ENCODE results near the gene BPIFB1. TPM values are rescaled to one million over a fixed set of nuclear protein-coding genes. Genes with fewer than 3 reads are reported as not detected.

BPIFB1 gene
- total and polyA plus RNA-seq, 10 of the 15 experiments (the other 5 are each of a cell fraction or from before 2014, with no cell fraction given) = 0.13 TPM; not detected in 9

DNA sequence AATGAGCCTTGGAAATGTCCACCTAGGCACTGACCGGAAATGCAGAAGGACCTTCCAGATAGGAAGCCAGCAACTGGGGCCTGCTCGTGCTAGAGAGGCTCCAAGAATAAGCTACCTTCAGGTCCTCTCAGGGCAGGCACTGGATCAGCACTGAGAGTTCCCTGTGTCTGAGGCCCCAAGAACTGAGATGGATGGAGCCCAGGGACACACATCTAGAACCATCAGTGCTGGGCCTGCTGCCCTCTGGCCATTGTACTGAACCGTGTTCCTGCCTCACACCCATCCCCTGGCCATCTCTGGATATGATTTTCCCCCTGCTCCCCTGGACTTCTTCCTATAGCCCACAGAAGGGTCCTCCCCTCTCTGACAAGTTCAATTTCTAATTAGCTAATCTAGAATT lies 36.9 kb upstream of the BPIFB1 start (continued):
- TF ChIP-seq, protein P1, sequence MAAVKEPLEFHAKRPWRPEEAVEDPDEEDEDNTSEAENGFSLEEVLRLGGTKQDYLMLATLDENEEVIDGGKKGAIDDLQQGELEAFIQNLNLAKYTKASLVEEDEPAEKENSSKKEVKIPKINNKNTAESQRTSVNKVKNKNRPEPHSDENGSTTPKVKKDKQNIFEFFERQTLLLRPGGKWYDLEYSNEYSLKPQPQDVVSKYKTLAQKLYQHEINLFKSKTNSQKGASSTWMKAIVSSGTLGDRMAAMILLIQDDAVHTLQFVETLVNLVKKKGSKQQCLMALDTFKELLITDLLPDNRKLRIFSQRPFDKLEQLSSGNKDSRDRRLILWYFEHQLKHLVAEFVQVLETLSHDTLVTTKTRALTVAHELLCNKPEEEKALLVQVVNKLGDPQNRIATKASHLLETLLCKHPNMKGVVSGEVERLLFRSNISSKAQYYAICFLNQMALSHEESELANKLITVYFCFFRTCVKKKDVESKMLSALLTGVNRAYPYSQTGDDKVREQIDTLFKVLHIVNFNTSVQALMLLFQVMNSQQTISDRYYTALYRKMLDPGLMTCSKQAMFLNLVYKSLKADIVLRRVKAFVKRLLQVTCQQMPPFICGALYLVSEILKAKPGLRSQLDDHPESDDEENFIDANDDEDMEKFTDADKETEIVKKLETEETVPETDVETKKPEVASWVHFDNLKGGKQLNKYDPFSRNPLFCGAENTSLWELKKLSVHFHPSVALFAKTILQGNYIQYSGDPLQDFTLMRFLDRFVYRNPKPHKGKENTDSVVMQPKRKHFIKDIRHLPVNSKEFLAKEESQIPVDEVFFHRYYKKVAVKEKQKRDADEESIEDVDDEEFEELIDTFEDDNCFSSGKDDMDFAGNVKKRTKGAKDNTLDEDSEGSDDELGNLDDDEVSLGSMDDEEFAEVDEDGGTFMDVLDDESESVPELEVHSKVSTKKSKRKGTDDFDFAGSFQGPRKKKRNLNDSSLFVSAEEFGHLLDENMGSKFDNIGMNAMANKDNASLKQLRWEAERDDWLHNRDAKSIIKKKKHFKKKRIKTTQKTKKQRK (IDR thresholded peaks at IDR 0.05; ENCODE audit: low read depth, low read length) = no peak
- TF ChIP-seq CREM (IDR thresholded peaks at IDR 0.05; ENCODE audit: low read depth) (no peak), PAX8 (IDR thresholded peaks at IDR 0.05) (no peak)
- TF ChIP-seq, protein P2, sequence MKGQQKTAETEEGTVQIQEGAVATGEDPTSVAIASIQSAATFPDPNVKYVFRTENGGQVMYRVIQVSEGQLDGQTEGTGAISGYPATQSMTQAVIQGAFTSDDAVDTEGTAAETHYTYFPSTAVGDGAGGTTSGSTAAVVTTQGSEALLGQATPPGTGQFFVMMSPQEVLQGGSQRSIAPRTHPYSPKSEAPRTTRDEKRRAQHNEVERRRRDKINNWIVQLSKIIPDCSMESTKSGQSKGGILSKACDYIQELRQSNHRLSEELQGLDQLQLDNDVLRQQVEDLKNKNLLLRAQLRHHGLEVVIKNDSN (IDR thresholded peaks at IDR 0.05; ENCODE audit: borderline replicate concordance, extremely low read length, insufficient read depth, low read depth, low read length) = no peak

DNA sequence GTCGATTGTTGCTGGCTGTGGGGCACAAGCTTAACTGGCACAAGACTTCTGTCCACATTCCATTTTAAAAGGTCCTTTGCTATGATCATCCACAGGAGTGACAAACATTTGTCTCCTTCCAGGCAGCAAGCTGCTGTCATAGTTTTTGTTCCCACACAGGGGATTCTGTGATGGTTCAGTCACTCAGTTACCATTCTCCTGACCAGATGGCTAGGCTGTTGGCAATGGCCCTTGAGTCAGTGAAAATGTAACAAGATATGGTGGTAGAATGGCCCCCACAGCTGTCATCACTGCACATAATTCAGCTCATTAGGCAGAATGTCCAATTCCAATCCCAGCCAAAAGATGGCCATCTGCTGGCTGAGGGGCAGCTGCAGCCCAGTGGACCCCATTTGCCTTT lies 33.6 kb upstream of the BPIFB1 start:
- TF ChIP-seq RAD21 (IDR thresholded peaks at IDR 0.05; ENCODE audit: insufficient read depth, low read depth, low read length) = no peak
- no peak for TF ChIP-seq TCF3 (IDR thresholded peaks at IDR 0.05; ENCODE audit: borderline replicate concordance, insufficient read depth, low read depth, low read length)
- TF ChIP-seq, protein P3, sequence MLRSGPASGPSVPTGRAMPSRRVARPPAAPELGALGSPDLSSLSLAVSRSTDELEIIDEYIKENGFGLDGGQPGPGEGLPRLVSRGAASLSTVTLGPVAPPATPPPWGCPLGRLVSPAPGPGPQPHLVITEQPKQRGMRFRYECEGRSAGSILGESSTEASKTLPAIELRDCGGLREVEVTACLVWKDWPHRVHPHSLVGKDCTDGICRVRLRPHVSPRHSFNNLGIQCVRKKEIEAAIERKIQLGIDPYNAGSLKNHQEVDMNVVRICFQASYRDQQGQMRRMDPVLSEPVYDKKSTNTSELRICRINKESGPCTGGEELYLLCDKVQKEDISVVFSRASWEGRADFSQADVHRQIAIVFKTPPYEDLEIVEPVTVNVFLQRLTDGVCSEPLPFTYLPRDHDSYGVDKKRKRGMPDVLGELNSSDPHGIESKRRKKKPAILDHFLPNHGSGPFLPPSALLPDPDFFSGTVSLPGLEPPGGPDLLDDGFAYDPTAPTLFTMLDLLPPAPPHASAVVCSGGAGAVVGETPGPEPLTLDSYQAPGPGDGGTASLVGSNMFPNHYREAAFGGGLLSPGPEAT (IDR thresholded peaks at IDR 0.05; ENCODE audit: low read depth) = no peak
- TF ChIP-seq WRNIP1 (IDR thresholded peaks at IDR 0.05; ENCODE audit: borderline replicate concordance, low read depth, low read length) = no peak
- no peak for TF ChIP-seq ZNF207 (IDR thresholded peaks at IDR 0.05; ENCODE audit: borderline replicate concordance)
- TF ChIP-seq CEBPB (IDR thresholded peaks at IDR 0.05; ENCODE audit: borderline replicate concordance in 1 of 2, low read depth in 2 of 2, low read length in 2 of 2) = no peak
- TF ChIP-seq GATAD2B (conservative IDR thresholded peaks at IDR 0.05; ENCODE audit: low read depth) = no peak
- no peak for TF ChIP-seq ESRRA (IDR thresholded peaks at IDR 0.05; ENCODE audit: low read length)
- no peak for TF ChIP-seq SUPT20H (IDR thresholded peaks at IDR 0.05; ENCODE audit: borderline replicate concordance, control insufficient read depth, low read depth, low read length)
- BruUV-seq (replicated peaks) = no TSS peak

More for the DNA sequence above, 33.6 kb upstream of the BPIFB1 start:
- Histone ChIP-seq H3K4me3 (no peak overlapping the region), H3K4me2 (ENCODE audit: control insufficient read depth, insufficient read depth) (no peak overlapping the region), H3K9ac (ENCODE audit: control insufficient read depth, insufficient read depth, low read length) (no peak overlapping the region), H3K79me2 (ENCODE audit: control insufficient read depth, insufficient read depth, low read length) (no peaks in the 10 kb centered on the region), H2AFZ (ENCODE audit: control insufficient read depth, low read depth, low read length) (no peak overlapping the region), H3K9me3 (replicated peaks; ENCODE audit: control insufficient read depth, insufficient read depth, low read length) (no peaks in the 10 kb centered on the region), H3K27ac (ENCODE audit: control insufficient read depth, insufficient read depth) (no peak overlapping the region), H3K36me3 (ENCODE audit: control insufficient read depth in 2 of 2, insufficient read depth in 2 of 2, low read length in 1 of 2) (no peaks in the 10 kb centered on the region), H3K4me1 (ENCODE audit: control insufficient read depth, insufficient read depth, low read length) (no peaks in the 10 kb centered on the region), H4K20me1 (ENCODE audit: control insufficient read depth, insufficient read depth) (no peaks in the 10 kb centered on the region), H3K27me3 (replicated peaks in 1 of 2; ENCODE audit: control insufficient read depth in 2 of 2, insufficient read depth in 2 of 2, low read length in 1 of 2) (no peaks in the 10 kb centered on the region)
- ChIA-PET CTCF (no interaction called here), SMC1A (ENCODE audit: uncharacterized antibody, unreplicated experiment) (interaction anchor here (0.6 kb wide), 1 partner anchor 75 kb away, joined by 3 read pairs; no protein-coding TSS in a partner anchor), POLR2A (no interaction called here), RAD21 (ENCODE audit: unreplicated experiment) (no interaction called here)
- intact Hi-C loops (cut with micrococcal nuclease; ENCODE audit: unreplicated experiment) (no loop called here), in situ Hi-C loops (cut with MboI) (no loop called here)
- FAIRE-seq = no peak
- 23% methylated on average over 1 of the region's 1 CpG for WGBS (ENCODE audit: insufficient coverage, insufficient replicate concordance, low lambda C conversion rate, missing lambda C conversion rate)
- no peak for DNase-seq (ENCODE audit: low read depth, low spot score)
- ATAC-seq = no peak
